IPS-NIHi11 (cell line): ENCODE data around the gene CYTH4.

Source experiments
- DNase-seq: peaks from one replicate; pipeline ENCODE4 v3.0.0; 2012; ENCODE audit warnings: mixed read lengths, low spot score

CYTH4 gene

DNA sequence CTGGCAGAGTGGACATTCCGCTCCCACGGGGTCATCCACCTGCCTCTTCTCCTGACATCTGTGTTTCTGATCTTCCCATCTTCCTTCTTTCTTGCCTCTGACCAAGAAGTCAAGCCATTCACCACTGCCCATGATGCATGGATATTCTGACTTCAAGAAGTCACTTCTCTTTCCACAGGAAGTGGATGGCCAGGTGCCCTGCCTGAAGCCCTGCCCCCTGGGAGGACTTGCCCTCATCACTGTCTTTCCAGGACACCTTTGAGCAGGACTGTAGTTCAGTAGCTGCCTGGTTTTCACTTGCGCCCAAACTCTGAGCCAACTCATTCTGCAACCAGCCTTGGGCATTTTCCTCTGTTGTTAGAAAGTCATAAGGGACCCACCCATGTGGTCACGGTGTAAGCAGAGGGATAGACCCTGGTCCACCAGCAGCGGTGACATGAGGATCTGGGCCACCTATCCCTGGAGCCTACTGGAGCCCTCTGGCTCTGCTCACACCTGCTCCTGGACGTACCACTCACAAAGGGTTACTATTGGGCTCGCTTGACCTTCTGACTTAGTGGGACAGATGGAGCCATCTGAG is 6.9 kb downstream of the CYTH4 start:
- DNase-seq = no peak

GRCh38 chr22:37290737-37291136 is 8.4 kb downstream of the CYTH4 start:
- no peak for DNase-seq

DNA sequence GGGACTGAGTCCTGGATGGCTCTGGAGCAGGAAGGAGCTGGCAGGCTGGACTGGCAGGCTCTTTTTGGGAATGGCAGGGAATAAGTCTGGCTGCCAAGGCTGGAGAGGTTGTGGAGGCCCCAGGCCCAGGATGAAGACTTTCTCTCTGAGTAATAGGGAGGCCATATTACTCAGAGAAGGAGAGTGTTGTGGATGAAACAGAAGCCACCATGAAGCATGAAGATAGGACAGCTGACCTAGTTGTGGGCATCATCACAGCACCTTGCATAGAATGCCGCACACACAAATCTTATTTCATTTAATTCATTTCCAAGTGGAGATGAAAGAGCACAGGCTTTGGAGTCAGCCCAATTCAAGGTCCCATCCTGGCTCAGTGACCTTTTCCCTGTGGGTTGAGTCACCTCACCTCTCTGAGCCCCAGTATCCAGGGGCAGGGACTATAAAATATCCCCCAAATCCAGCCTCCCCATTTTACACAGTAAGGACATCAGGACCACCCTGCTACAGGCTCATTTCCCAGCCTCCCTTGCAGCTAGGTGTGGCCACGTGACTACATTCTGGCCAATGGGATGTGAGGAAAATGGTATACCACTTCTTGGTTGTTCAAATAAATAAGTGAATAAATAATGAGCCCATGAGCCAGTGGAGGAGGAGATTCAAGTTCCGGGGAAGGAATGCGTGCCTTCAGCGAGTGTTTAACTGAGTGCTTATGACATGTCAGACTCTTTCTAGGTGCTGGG is 9.4 kb downstream of the CYTH4 start:
- no peak for DNase-seq

DNA sequence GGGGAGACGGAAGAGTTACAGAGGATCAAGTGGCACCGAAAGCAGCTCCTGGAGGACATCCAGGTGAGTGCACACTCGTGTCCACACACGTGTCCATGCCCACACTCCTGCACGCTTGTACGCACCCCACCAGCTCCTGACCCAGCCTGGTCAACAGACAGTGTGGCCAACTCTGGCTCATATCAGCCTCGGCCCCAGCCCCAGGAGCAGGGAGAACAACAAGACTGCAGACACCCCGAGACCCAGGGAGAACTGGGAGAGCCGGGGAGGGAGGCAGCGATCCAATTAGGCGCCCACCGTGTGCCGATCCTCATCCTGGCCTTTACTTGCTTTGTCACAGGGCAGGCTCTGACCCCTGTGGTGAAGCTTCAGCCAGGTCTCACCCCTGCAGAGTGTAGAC is 10.3 kb downstream of the CYTH4 start:
- DNase-seq = no peak

DNA sequence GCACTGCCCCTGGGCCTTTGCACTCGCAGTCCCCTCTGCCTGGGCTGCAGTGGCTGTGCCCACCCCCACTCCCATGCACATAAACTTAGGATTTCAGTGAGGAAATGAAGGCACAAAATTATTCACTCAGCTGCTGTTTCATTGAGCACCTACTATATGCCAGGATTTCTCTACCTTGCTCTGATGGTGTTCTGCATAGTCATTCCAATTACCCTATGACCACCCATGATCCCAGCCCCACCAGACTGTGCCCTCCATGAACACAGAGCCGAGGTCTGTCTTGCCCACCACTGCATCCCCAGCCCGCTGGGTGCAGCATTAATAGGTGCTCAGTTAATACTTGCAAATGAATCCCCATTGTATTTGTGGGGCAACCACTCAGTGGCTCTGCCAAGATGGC is 10.9 kb downstream of the CYTH4 start:
- no peak for DNase-seq

DNA sequence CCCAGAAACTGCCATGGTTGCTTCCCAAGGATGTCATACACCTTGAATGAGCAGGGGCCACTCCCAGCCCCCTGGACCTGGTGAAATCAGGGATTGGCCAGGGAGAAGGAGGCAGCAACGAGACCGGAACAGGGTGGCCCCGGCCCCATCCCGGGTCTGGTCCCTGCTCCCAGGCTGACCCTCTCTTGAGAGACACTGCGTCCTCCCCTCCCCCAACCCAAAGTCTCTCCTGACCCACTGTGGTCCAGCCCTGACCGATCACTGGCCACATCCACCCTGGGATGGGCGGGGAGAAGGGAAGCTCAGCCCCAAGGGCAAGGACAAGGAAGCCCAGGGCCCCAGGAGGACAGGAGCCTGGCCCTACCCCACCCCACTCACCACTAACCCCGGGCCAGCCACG is 12.4 kb downstream of the CYTH4 start:
- no peak for DNase-seq

DNA sequence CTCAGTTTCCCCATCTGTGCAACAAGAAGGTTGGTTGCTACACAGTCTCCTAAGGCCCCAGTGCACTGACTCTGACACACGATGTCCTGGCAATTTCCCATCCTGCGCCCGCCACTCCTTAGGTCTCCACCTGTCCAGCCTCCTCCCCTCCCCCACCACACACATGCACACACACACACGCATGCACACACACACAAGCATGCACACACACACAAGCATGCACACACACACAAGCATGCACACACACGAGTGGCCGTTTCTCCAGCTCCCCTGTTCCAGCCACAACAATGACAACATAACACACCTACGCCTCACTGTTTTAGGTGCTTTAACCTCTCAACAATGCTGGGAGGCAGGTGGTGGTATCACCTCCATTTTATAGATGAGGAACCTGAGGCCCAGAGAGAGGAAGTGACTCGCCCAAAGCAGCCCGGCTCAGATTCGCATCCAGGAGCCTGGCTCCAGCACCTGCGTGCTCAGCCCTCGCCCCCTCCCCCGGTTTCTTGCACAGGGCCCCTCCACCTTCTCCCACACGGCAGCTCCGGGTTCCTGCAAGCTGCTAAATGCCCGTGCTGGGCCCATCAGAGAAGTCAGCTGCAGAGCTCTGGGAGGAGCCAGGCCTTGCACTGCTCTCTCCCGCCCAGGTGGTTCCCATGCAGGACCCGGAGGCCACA is 13.0 kb downstream of the CYTH4 start:
- DNase-seq = no peak

DNA sequence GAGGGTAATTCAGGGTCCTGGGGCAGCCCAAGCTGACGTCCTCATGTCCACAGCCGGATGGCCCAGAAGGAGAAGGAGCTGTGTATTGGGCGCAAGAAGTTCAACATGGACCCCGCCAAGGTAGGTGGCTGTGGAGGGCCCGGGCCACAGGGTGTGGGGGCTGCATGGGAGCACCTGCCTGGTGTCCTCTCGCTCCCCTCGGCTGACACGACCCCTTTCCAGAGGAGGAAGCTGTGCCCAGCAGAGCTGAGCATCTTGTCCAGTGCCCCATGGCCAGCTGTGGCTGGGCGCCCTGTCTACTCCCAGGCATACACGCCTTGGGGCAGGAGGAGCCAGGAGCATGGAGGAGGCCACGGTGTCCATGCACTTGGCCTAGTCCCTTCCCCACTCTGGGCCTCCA is 13.6 kb downstream of the CYTH4 start:
- DNase-seq = no peak

- no peak for DNase-seq
Measured at GRCh38 chr22:37298748-37299495, 16.6 kb downstream of the CYTH4 start.

DNA sequence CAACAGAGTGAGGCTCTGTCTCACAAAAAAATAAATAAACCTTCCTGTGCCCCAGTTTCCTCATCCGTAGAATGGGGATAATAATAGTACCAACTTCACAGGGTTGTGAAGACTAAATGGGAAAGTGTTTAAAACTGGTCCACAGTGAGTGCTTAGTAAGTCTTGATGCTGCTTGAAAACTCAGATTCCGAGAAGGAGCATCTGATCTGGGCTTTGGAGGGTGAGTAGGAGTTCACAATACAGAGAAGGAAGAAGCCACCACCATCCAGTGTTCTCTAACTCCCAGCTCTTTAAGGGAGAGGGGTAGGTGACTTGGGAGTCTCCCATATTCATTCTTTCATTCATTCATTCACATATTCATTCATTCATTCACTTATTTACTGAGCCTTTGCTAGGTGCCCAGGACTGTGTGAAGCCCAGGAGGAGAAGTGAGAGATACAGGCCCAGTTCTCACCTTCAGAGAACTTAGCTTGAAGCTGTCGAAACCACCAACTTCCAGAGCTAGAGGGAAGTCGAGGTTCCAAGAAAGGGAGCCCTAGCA is 17.7 kb downstream of the CYTH4 start:
- no peak for DNase-seq

GRCh38 chr22:37300551-37301017 is 18.3 kb downstream of the CYTH4 start:
- no peak for DNase-seq

- no peak for DNase-seq
Measured at GRCh38 chr22:37301144-37301830, 19.0 kb downstream of the CYTH4 start.

- DNase-seq = no peak
Measured at GRCh38 chr22:37302674-37303555, 20.6 kb downstream of the CYTH4 start.

- DNase-seq = no peak
Measured at GRCh38 chr22:37303821-37304274, 21.5 kb downstream of the CYTH4 start.

DNA sequence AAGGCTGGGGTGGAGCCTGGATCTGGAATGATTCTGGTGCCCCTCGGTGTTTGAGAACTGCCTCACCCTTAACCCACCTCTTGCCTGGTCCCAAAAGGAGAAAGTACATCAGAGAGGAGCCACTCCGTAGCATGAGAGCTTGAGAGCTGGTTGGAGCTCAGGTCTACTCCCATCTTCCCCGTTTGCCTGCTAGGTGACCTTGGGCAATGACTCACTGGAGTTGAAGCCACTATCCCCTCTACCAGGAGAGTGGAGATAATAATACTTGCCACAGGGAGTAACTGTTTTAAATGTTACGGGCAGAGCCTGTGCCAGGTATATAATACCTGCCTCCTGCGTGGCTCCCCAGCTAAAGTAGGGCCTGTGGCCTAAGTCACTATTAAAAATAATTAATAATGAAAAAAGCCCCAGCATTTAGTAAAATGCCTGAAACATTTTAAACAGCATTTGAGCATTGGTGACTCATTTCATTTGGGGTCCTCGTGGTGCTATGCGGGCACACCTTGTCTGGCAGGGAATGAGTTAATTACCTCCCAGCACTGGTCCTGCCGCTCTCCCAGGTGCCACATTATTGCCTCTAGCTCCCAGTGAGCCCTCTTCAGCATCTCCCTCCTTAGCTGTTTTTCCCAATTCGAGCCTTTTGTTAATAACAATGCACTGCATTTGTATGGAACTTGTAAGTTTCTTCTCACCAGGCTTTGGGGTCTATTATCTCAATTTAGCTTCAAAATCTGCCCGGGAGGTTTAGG is 22.5 kb downstream of the CYTH4 start:
- DNase-seq = peak; percentile 72

GRCh38 chr22:37305887-37306286 is 23.6 kb downstream of the CYTH4 start:
- no peak for DNase-seq

- DNase-seq = no peak
Measured at GRCh38 chr22:37306494-37306829, 24.2 kb downstream of the CYTH4 start.

GRCh38 chr22:37308385-37309200 is 26.3 kb downstream of the CYTH4 start:
- DNase-seq = no peak
